K562 (cell line): Measurements from ENCODE around the gene PPP1R1C. TPM values are rescaled to one million over a fixed set of nuclear protein-coding genes. Genes with fewer than 3 reads are reported as not detected.

Experiments
- ATAC-seq: fragments of 200-7000 bp; cut with Tn5 transposase; 3 replicates; pipeline ENCODE4 v1.9.1; 2020; ENCODE audit warnings: moderate library complexity
- BruUV-seq: library from RNA; stranded (reverse); fragments of 400-500 nt; replicated peaks from 2 replicates; lab custom pipeline; 2021; lab: Mats Ljungman, UMichigan
- CTCF ChIA-PET: fragments of 300-600 bp; formaldehyde crosslinking; extraction: SDS; loops from one replicate; lab custom pipeline; 2021; ENCODE audit warnings: low intra/inter-chr PET ratio; lab: Yijun Ruan, JAX
- POLR2A ChIA-PET: fragments of 300-600, 350-650 bp; sonication (Branson Sonifier 250); formaldehyde crosslinking; extraction: SDS; loops from one replicate; lab custom pipeline; 2021; ENCODE audit warnings: antibody characterized with exemption, inconsistent platforms; lab: Yijun Ruan, JAX
- DNase-seq, 4 experiments: peaks; one replicate each; pipeline versions ENCODE4 v3.0.0 to v3.0.0-alpha.2; 2011 to 2018; ENCODE audit warnings: low spot score in 3 of 4, mixed read lengths in 3 of 4; ENCODE audit errors: extremely low read depth in 1 of 4
- FAIRE-seq: peaks from 2 replicates; lab custom pipeline; 2011; peaks lifted over from hg19 to GRCh38; lab: Jason Lieb, UNC
- H2AFZ ChIP-seq: 2 replicates; pipeline ENCODE4 v1.6.0; 2011; ENCODE audit warnings: low read depth, low read length, control low read depth, inconsistent platforms
- H3K27ac ChIP-seq: fragments of 200-600 bp; 3 replicates; pipeline ENCODE4 v1.8.0; 2011; ENCODE audit warnings: low read depth, mild to moderate bottlenecking, control low read depth, inconsistent platforms, low read length, moderate library complexity, mixed read lengths; ENCODE audit errors: extremely low read depth
- H3K27me3 ChIP-seq, 2 experiments: fragments of 300-600 bp in 1 of 2; 2 replicates in 1 of 2; 3 replicates in 1 of 2; pipeline versions ENCODE4 v1.6.0 to v1.8.0; 2011; ENCODE audit warnings: inconsistent platforms in 2 of 2, low read length in 2 of 2, mild to moderate bottlenecking in 1 of 2, mixed read lengths in 1 of 2, moderate library complexity in 1 of 2; ENCODE audit not compliant: control insufficient read depth in 2 of 2, insufficient read depth in 2 of 2
- H3K36me3 ChIP-seq: fragments of 300-600 bp; 3 replicates; pipeline ENCODE4 v1.8.0; 2011; ENCODE audit warnings: mild to moderate bottlenecking, low read length, inconsistent platforms; ENCODE audit not compliant: control insufficient read depth, insufficient read depth
- H3K4me1 ChIP-seq, 2 experiments: fragments of 200-600 bp in 1 of 2; replicated peaks in 1 of 2; 2 replicates in 1 of 2; 3 replicates in 1 of 2; pipeline versions ENCODE4 v1.5.1 to v1.8.0; 2011; ENCODE audit warnings: inconsistent platforms in 2 of 2, low read length in 2 of 2, mild to moderate bottlenecking in 1 of 2, mixed read lengths in 1 of 2, moderate library complexity in 1 of 2; ENCODE audit not compliant: control insufficient read depth in 2 of 2, insufficient read depth in 2 of 2
- H3K4me2 ChIP-seq: 2 replicates; pipeline ENCODE4 v1.6.1; 2011; ENCODE audit warnings: low read length, control low read depth, inconsistent platforms, mixed read lengths; ENCODE audit not compliant: insufficient read depth
- H3K4me3 ChIP-seq: fragments of 200-600 bp; sonication (generic), shearing (Covaris generic); 2 replicates; pipeline ENCODE4 v1.5.1; 2016; ENCODE audit warnings: control low read depth, inconsistent platforms
- H3K79me2 ChIP-seq: fragments of 200-600 bp; 3 replicates; pipeline ENCODE4 v1.8.0; 2011; ENCODE audit warnings: low read length, inconsistent platforms; ENCODE audit not compliant: control insufficient read depth, insufficient read depth
- H3K9ac ChIP-seq, 2 experiments: 2 replicates each; pipeline versions ENCODE4 v1.6.0 to v1.6.1; 2011; ENCODE audit warnings: low read depth in 2 of 2, low read length in 2 of 2, control low read depth in 1 of 2, inconsistent platforms in 1 of 2, mild to moderate bottlenecking in 1 of 2, mixed read lengths in 1 of 2; ENCODE audit not compliant: insufficient read depth in 1 of 2
- H3K9me1 ChIP-seq: one replicate; pipeline ENCODE4 v1.6.0; 2011; ENCODE audit warnings: inconsistent platforms, mild to moderate bottlenecking, low read length, moderate library complexity; ENCODE audit not compliant: control insufficient read depth, insufficient read depth
- H3K9me3 ChIP-seq: replicated peaks from 2 replicates; pipeline ENCODE4 v1.5.1; 2011; ENCODE audit warnings: low read depth, low read length, inconsistent platforms; ENCODE audit not compliant: control insufficient read depth, insufficient read depth
- H4K20me1 ChIP-seq: replicated peaks from 2 replicates; pipeline ENCODE4 v1.6.1; 2011; ENCODE audit warnings: low read length, inconsistent platforms, mixed read lengths; ENCODE audit not compliant: control insufficient read depth, insufficient read depth
- ELF2 ChIP-seq: fragments of 250-450 bp; sonication (Bioruptor Pico); IDR thresholded peaks from 2 replicates; pipeline ENCODE4 v1.5.0; 2021; ENCODE audit warnings: mild to moderate bottlenecking
- GABPA ChIP-seq: fragments of 200-800 bp; sonication (Bioruptor generic); conservative IDR thresholded peaks from 2 replicates; pipeline ENCODE4 v1.6.1; 2016; ENCODE audit warnings: low read depth, missing genetic modification characterization, missing compliant biosample characterization
- HINFP ChIP-seq: fragments of 450-650 bp; conservative IDR thresholded peaks from 2 replicates; pipeline ENCODE4 v1.6.1; 2016; ENCODE audit warnings: missing genetic modification characterization, low read depth, mild to moderate bottlenecking, control low read depth, missing compliant biosample characterization
- KLF6 ChIP-seq: fragments of 250-450 bp; sonication (Bioruptor Pico); IDR thresholded peaks from 2 replicates; pipeline ENCODE4 v1.4.0; 2020; ENCODE audit warnings: mild to moderate bottlenecking, moderate library complexity, borderline replicate concordance
- MBD1 ChIP-seq: fragments of 250-450 bp; sonication (Bioruptor Pico); IDR thresholded peaks from 2 replicates; pipeline ENCODE4 v1.8.0; 2022; ENCODE audit warnings: inconsistent platforms
- MEIS2 ChIP-seq: fragments of 450-650 bp; IDR thresholded peaks from 2 replicates; pipeline ENCODE4 v1.6.1; 2014; ENCODE audit warnings: mild to moderate bottlenecking; ENCODE audit not compliant: partially characterized antibody
- MTA1 ChIP-seq: fragments of 450-650 bp; IDR thresholded peaks from 2 replicates; pipeline ENCODE4 v1.6.1; 2017; ENCODE audit warnings: borderline replicate concordance
- SFPQ ChIP-seq: fragments of 200-400 bp; formaldehyde crosslinking; IDR thresholded peaks from 2 replicates; pipeline ENCODE4 v1.6.1; 2017; ENCODE audit warnings: mild to moderate bottlenecking, low read depth, low read length, moderate library complexity
- TAF15 ChIP-seq: fragments of 200-400 bp; formaldehyde crosslinking; IDR thresholded peaks from 2 replicates; pipeline ENCODE4 v1.6.1; 2017; ENCODE audit warnings: mild to moderate bottlenecking, low read depth, low read length, moderate library complexity
- ZFX ChIP-seq: sonication (generic); formaldehyde crosslinking; IDR thresholded peaks from 2 replicates; pipeline ENCODE4 v1.8.0; 2022; ENCODE audit warnings: mild to moderate bottlenecking, missing genetic modification reagents, moderate library complexity
- ZNF24 ChIP-seq: fragments of 450-650 bp; IDR thresholded peaks from 2 replicates; pipeline ENCODE4 v1.6.1; 2016
- WGBS: fragments of 100-300 bp; shearing (Covaris generic); methylation state at CpG from one replicate; pipeline ENCODE4 v1.1.6; 2016; ENCODE audit warnings: low coverage, mixed read lengths; ENCODE audit not compliant: insufficient coverage; ENCODE audit errors: missing lambda C conversion rate; 5-methylcytosine and 5-hydroxymethylcytosine counted together
- in situ Hi-C: fragments of 300-500 bp; cut with MboI; formaldehyde crosslinking; loops from 4 replicates; pipeline ENCODE4 v1.15.0; 2018; ENCODE audit warnings: inconsistent platforms, mixed read lengths
- intact Hi-C: fragments of 100-400 bp; cut with micrococcal nuclease; formaldehyde crosslinking; loops from 2 replicates; pipeline ENCODE4 v1.14.2; 2022
- polyA plus RNA-seq, 8 experiments: library from polyadenylated mRNA; depleted of rRNA in 4 of 8; stranded (reverse) in 5 of 8; unstranded in 3 of 8; fragments of >200 nt; fragmentation: Nextera tagmentation in 2 of 8; fragmentation: Illumina TruSeq in 1 of 8; extraction: Ambion mirVana in 2 of 8; extraction: Trizol in 1 of 8; gene quantifications; 2 replicates each; pipeline versions ENCODE4 v1.2.1 to v1.2.3, GENCODE V29; 2011 to 2014; ENCODE audit warnings: inconsistent platforms in 1 of 8, missing spikeins in 1 of 8
- total RNA-seq, 7 experiments: library from RNA; depleted of rRNA in 6 of 7; stranded (reverse); fragments of >200 nt in 6 of 7; fragmentation: Illumina TruSeq in 2 of 7; extraction: Trizol in 2 of 7; gene quantifications; 2 replicates each; pipeline versions ENCODE4 v1.2.1 to v1.2.3, GENCODE V29; 2011 to 2021; ENCODE audit warnings: low replicate concordance in 1 of 7

Gene PPP1R1C
- total and polyA plus RNA-seq, 9 of the 15 experiments (the other 6 are each of a cell fraction or from before 2014, with no cell fraction given): 0.09 to 0.64 (median 0.40) TPM; not detected in 2

GRCh38 chr2:182064019-182064778 lies 78.5 kb downstream of the PPP1R1C start:
- Histone ChIP-seq H3K36me3 (no peaks in the 10 kb centered on the region), H3K9me1 (no peaks in the 10 kb centered on the region), H2AFZ (no peak overlapping the region), H3K27me3 (no peaks in the 10 kb centered on the region), H3K9me3 (no peaks in the 10 kb centered on the region), H3K27ac (no peak overlapping the region), H3K9ac (no peak overlapping the region), H3K4me3 (no peak overlapping the region), H4K20me1 (no peaks in the 10 kb centered on the region), H3K4me2 (no peak overlapping the region), H3K79me2 (no peaks in the 10 kb centered on the region), H3K4me1 (no peaks in the 10 kb centered on the region)
- no peak for ATAC-seq
- POLR2A ChIA-PET: no interaction called here
- no peak for DNase-seq
- BruUV-seq: no TSS peak
- 2% methylated on average over 3 of the region's 3 CpGs for WGBS
- no peak for TF ChIP-seq ELF2 (CRISPR knock-in tag)
- TF ChIP-seq MEIS2: no peak
- TF ChIP-seq KLF6 (CRISPR knock-in tag): no peak
- no peak for TF ChIP-seq ZNF24
- TF ChIP-seq TAF15: no peak
- no peak for TF ChIP-seq MTA1
- TF ChIP-seq MBD1 (CRISPR knock-in tag): no peak
- no peak for TF ChIP-seq HINFP (tag)
- no peak for TF ChIP-seq SFPQ
- TF ChIP-seq GABPA (tag): no peak
- TF ChIP-seq ZFX (CRISPR knock-in tag): no peak
- CTCF ChIA-PET: no interaction called here
- in situ Hi-C loops: no loop called here
- FAIRE-seq: no peak
- intact Hi-C loops: no loop called here
